HG03066 (cell line): ENCODE measurements around the gene BRSK2.
A peak's percentile ranks its signal among the peaks of the same experiment; 100 is the strongest.

ENCODE experiments used
- ATAC-seq: cut with Tn5 transposase; IDR thresholded peaks from one replicate; pipeline ENCODE4 v1.9.1; 2021; ENCODE audit warnings: low read depth; ENCODE audit not compliant: unreplicated experiment

Gene BRSK2

GRCh38 chr11:1448882-1449281 lies 59.1 kb downstream of the BRSK2 start:
- ATAC-seq: no peak

- ATAC-seq: no peak
Measured at GRCh38 chr11:1449490-1450243, 59.9 kb downstream of the BRSK2 start.

- no peak for ATAC-seq
Measured at GRCh38 chr11:1450344-1450875, 60.7 kb downstream of the BRSK2 start.

- no peak for ATAC-seq
Measured at GRCh38 chr11:1450949-1451710, 61.4 kb downstream of the BRSK2 start.

- no peak for ATAC-seq
Measured at GRCh38 chr11:1451781-1452470, 62.2 kb downstream of the BRSK2 start.

GRCh38 chr11:1452744-1453143 lies 63.0 kb downstream of the BRSK2 start:
- no peak for ATAC-seq

GRCh38 chr11:1453611-1454034 lies 63.9 kb downstream of the BRSK2 start:
- ATAC-seq: peak; percentile 49

- no peak for ATAC-seq
Measured at GRCh38 chr11:1454576-1454975, 64.8 kb downstream of the BRSK2 start.

GRCh38 chr11:1455032-1455762 lies 65.5 kb downstream of the BRSK2 start:
- no peak for ATAC-seq

- ATAC-seq: no peak
Measured at GRCh38 chr11:1455763-1456060, 66.0 kb downstream of the BRSK2 start.

- no peak for ATAC-seq
Measured at GRCh38 chr11:1456176-1456575, 66.4 kb downstream of the BRSK2 start.

- ATAC-seq: no peak
Measured at GRCh38 chr11:1456596-1457325, 67.0 kb downstream of the BRSK2 start.

- no peak for ATAC-seq
Measured at GRCh38 chr11:1457326-1457680, 67.6 kb downstream of the BRSK2 start.

GRCh38 chr11:1457856-1458255 lies 68.1 kb downstream of the BRSK2 start:
- no peak for ATAC-seq

GRCh38 chr11:1458340-1459218 lies 68.8 kb downstream of the BRSK2 start:
- no peak for ATAC-seq

GRCh38 chr11:1459219-1459575 lies 69.5 kb downstream of the BRSK2 start:
- ATAC-seq: no peak

- ATAC-seq: no peak
Measured at GRCh38 chr11:1459764-1460395, 70.1 kb downstream of the BRSK2 start.

- ATAC-seq: no peak
Measured at GRCh38 chr11:1460396-1460985, 70.8 kb downstream of the BRSK2 start.
